GM10266 (cell line): Measurements from ENCODE around the gene DNAH17.

Experiments
- DNase-seq: peaks from one replicate; pipeline ENCODE4 v3.0.0; 2012; ENCODE audit errors: extremely low spot score
- TF ChIP-seq, protein P1 (sequence below): IDR thresholded peaks from 2 replicates; pipeline ENCODE4 v1.5.1; 2012; ENCODE audit warnings: mild to moderate bottlenecking, low read depth; ENCODE audit not compliant: control insufficient read depth, insufficient read depth; ENCODE audit errors: missing control alignments

DNAH17 gene

DNA sequence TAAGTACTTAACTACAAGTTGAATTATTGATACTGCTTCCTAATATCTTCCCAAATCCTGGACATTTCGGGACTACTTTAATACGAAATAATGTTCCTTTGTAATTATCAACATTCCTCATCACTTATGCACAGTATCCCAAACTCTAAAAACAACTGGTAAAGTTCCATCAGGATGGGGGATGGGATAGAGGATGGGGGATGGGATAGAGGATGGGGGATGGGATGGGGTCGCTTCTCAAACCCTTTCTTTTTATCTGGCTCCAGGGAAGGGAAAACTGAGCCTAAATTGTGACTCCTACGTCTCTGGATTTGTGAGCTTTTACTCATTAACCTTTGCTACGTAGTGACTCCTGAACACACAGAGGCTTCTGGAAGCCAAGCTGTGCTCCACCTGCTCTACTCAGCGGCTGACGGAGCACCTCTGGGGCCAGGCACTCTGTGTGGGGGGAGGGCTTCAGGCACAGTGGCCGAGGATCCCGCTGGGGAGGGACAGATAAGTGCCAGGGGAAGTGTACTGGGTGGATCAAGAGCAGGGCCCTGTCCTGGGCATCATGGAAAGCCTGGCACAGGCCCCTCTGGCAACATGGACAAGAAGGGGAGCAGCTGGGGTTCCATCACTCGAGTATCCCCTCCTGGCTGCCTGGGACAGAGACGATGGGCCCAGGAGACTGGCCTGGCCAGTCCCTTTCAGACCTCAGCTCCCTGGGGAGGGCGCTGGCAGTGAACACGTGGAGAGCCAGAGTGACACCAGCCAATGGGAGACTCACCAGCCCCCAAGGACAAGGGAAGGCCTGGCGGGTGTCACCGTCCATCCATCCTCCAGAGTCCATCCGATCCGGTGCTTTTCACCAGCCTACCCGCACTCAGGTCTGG is 142.5 kb downstream of the DNAH17 start:
- no peak for DNase-seq
- TF ChIP-seq, protein P1, sequence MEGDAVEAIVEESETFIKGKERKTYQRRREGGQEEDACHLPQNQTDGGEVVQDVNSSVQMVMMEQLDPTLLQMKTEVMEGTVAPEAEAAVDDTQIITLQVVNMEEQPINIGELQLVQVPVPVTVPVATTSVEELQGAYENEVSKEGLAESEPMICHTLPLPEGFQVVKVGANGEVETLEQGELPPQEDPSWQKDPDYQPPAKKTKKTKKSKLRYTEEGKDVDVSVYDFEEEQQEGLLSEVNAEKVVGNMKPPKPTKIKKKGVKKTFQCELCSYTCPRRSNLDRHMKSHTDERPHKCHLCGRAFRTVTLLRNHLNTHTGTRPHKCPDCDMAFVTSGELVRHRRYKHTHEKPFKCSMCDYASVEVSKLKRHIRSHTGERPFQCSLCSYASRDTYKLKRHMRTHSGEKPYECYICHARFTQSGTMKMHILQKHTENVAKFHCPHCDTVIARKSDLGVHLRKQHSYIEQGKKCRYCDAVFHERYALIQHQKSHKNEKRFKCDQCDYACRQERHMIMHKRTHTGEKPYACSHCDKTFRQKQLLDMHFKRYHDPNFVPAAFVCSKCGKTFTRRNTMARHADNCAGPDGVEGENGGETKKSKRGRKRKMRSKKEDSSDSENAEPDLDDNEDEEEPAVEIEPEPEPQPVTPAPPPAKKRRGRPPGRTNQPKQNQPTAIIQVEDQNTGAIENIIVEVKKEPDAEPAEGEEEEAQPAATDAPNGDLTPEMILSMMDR: no peak

- TF ChIP-seq, protein P1: no peak
- DNase-seq: no peak
Observed at GRCh38 chr17:78433780-78434335, 143.3 kb downstream of the DNAH17 start.

DNA sequence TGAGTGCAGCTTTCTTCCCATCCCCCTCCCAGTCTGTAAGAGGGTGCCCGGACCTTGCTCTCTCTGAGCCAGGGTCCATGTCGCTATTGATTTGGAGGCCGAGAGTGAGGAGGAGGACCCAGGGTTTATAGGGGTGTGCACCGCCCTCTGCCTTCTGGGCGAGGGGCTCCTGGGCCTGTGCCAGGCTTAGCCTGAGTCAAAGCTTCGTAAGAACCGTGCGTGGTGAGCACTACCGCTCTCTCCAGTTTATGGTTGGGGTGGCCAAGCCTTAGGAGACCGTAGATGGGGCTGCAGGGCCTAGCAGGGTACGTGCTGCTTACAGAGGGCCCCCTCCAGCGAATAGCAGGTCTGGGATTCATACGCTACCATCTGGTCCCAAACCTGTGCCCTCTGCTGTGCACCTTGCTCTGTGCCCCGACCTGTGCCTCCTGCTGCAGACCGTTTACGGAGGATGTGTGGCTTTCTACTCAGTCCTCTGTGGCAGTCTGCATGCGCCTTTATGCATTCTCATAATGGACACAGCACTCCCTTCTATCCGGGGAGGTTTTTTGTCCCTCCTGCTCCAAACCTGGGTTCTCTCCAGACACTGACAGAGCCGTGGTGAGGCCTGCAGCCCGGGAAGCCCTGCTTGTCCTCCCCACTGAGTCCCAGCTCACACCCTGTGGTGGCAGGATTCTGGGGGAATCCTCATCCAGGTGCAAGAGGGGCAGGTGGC is 144.0 kb downstream of the DNAH17 start:
- TF ChIP-seq, protein P1: no peak
- DNase-seq: no peak

- DNase-seq: no peak
- TF ChIP-seq, protein P1: no peak
Observed at GRCh38 chr17:78432226-78433012, 144.8 kb downstream of the DNAH17 start.

DNA sequence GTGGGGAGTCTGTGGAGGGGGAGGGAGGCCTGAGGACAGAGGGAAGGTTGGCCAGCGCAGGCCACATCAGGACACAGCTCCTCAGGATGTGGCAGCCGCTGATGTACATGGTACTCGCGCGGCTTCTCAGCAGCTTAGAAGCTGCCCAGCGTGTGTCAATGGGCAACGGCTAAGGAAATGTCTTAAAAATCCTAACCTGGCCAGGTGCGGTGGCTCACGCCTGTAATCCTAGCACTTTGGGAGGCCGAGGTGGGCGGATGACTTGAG is 145.6 kb downstream of the DNAH17 start:
- no peak for DNase-seq
- TF ChIP-seq, protein P1: no peak

DNA sequence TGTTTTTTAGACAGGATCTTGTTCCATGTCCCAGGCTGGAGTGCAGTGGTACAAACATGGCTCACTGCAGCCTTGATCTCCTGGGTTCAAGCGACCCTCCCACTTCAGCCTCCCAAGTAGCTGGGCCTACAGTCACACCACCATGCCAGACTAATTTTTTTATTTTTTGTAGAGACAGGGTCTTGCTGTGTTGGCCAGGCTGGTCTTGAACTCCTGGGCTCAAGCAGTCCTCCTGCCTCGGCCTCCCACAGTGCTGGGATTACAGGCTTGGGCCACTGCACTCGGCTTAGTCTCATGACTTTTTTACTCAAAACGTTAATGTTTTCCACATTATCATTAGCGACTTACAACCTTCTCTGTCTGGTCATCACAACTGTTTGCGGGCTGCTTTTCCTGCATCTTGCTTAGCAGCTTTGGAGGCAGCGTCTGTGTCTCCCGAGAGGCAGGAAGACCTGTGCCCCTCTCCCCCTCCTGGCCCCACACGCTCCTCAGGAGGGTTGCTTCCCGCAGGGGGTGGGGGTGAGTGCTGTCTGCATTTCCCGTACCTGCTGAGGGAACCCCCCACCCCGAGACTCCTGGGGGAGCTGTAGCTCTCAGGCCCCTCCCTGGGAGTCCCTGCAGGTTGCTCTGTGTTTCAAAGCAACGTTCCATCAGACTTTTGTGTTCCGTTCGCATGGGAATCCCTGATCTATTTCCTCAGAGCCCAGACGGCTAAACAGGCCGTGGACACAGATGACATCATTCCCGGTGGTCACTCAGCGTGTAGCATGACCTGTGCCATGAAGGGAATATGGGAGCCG is 146.1 kb downstream of the DNAH17 start:
- no peak for DNase-seq
- TF ChIP-seq, protein P1: no peak
